ENCODE results near the gene CABP4. TPM values are rescaled to one million over a fixed set of nuclear protein-coding genes. Genes with fewer than 3 reads are reported as not detected.

Gene CABP4
- total and polyA plus RNA-seq, 10 of the 15 experiments (the other 5 are each of a cell fraction or from before 2014, with no cell fraction given): 0.04 to 0.41 (median 0.14) TPM; not detected in 2

DNA sequence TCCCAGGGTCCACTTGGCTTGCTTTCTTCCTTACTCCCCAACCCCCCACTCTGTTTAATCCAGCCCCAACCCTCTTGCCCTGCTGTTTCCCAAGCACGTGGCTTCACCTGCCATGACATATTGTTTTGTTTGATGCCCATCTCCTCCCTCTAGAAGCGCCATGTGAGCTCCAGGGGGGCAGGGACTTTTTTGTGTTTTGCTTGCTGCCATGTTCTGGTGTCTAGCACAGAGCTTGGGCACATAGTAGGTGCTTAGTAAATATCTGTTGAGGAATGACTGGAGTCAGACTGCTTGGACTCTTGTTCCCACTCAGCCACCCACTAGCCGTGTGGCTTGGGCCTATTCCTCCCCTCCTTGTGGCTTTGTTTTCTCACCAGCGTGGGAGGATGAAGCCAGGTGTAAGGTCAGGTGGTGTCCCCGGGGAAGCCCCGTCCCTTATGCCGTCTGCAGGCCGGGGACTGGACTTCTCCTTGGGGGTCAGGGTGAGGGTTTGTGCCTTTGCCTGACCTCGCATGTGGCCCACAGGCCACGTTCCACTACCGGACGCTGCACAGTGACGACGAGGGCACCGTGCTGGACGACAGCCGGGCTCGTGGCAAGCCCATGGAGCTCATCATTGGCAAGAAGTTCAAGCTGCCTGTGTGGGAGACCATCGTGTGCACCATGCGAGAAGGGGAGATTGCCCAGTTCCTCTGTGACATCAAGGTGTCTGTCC, 31.5 kb downstream of the CABP4 start (continued):
- TF ChIP-seq, protein P1, sequence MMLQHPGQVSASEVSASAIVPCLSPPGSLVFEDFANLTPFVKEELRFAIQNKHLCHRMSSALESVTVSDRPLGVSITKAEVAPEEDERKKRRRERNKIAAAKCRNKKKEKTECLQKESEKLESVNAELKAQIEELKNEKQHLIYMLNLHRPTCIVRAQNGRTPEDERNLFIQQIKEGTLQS (IDR thresholded peaks at IDR 0.05; ENCODE audit: borderline replicate concordance, extremely low read depth, low read depth, low read length): no peak
- TF ChIP-seq SMAD1 (IDR thresholded peaks at IDR 0.05; ENCODE audit: low read depth, partially characterized antibody) (peak; percentile 18), HCFC1 (IDR thresholded peaks at IDR 0.05; ENCODE audit: low read length) (no peak), KLF5 (IDR thresholded peaks at IDR 0.05; ENCODE audit: partially characterized antibody) (no peak), POLR2AphosphoS5 (IDR thresholded peaks at IDR 0.05; ENCODE audit: low read length) (peak; percentile 36; the same call in 1 of the 2 replicates), SREBF2 (IDR thresholded peaks at IDR 0.05; ENCODE audit: low read length) (no peak), GABPA (IDR thresholded peaks at IDR 0.05; ENCODE audit: low read depth) (no peak), NFYB (IDR thresholded peaks at IDR 0.05; ENCODE audit: insufficient read depth, low read depth, low read length) (no peak), TBL1XR1 (IDR thresholded peaks at IDR 0.05; ENCODE audit: low read depth, low read length) (peak; percentile 90; the same call in 1 of the 2 replicates), NFIC (IDR thresholded peaks at IDR 0.05; ENCODE audit: low read depth, low read length) (no peak), SUZ12 (IDR thresholded peaks at IDR 0.05; ENCODE audit: unreplicated experiment) (no peak), GATAD2B (conservative IDR thresholded peaks at IDR 0.05; ENCODE audit: low read depth) (peak; percentile 97), IKZF2 (IDR thresholded peaks at IDR 0.05) (peak; percentile 97 to 98), MXI1 (IDR thresholded peaks at IDR 0.05; ENCODE audit: low read depth, low read length) (peak; percentile 86), DPF2 (IDR thresholded peaks at IDR 0.05) (peak; percentile 100), CREM (IDR thresholded peaks at IDR 0.05; ENCODE audit: low read depth) (peak; percentile 86)
- TF ChIP-seq, protein P2, sequence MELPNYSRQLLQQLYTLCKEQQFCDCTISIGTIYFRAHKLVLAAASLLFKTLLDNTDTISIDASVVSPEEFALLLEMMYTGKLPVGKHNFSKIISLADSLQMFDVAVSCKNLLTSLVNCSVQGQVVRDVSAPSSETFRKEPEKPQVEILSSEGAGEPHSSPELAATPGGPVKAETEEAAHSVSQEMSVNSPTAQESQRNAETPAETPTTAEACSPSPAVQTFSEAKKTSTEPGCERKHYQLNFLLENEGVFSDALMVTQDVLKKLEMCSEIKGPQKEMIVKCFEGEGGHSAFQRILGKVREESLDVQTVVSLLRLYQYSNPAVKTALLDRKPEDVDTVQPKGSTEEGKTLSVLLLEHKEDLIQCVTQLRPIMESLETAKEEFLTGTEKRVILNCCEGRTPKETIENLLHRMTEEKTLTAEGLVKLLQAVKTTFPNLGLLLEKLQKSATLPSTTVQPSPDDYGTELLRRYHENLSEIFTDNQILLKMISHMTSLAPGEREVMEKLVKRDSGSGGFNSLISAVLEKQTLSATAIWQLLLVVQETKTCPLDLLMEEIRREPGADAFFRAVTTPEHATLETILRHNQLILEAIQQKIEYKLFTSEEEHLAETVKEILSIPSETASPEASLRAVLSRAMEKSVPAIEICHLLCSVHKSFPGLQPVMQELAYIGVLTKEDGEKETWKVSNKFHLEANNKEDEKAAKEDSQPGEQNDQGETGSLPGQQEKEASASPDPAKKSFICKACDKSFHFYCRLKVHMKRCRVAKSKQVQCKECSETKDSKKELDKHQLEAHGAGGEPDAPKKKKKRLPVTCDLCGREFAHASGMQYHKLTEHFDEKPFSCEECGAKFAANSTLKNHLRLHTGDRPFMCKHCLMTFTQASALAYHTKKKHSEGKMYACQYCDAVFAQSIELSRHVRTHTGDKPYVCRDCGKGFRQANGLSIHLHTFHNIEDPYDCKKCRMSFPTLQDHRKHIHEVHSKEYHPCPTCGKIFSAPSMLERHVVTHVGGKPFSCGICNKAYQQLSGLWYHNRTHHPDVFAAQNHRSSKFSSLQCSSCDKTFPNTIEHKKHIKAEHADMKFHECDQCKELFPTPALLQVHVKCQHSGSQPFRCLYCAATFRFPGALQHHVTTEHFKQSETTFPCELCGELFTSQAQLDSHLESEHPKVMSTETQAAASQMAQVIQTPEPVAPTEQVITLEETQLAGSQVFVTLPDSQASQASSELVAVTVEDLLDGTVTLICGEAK (IDR thresholded peaks at IDR 0.05; ENCODE audit: borderline replicate concordance): no peak
- TF ChIP-seq, protein P3, sequence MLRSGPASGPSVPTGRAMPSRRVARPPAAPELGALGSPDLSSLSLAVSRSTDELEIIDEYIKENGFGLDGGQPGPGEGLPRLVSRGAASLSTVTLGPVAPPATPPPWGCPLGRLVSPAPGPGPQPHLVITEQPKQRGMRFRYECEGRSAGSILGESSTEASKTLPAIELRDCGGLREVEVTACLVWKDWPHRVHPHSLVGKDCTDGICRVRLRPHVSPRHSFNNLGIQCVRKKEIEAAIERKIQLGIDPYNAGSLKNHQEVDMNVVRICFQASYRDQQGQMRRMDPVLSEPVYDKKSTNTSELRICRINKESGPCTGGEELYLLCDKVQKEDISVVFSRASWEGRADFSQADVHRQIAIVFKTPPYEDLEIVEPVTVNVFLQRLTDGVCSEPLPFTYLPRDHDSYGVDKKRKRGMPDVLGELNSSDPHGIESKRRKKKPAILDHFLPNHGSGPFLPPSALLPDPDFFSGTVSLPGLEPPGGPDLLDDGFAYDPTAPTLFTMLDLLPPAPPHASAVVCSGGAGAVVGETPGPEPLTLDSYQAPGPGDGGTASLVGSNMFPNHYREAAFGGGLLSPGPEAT (IDR thresholded peaks at IDR 0.05; ENCODE audit: low read depth): peak; percentile 94
- TF ChIP-seq, protein P4, sequence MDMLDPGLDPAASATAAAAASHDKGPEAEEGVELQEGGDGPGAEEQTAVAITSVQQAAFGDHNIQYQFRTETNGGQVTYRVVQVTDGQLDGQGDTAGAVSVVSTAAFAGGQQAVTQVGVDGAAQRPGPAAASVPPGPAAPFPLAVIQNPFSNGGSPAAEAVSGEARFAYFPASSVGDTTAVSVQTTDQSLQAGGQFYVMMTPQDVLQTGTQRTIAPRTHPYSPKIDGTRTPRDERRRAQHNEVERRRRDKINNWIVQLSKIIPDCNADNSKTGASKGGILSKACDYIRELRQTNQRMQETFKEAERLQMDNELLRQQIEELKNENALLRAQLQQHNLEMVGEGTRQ (IDR thresholded peaks at IDR 0.05; ENCODE audit: borderline replicate concordance, low read depth, low read length): peak; percentile 61
- TF ChIP-seq, protein P5, sequence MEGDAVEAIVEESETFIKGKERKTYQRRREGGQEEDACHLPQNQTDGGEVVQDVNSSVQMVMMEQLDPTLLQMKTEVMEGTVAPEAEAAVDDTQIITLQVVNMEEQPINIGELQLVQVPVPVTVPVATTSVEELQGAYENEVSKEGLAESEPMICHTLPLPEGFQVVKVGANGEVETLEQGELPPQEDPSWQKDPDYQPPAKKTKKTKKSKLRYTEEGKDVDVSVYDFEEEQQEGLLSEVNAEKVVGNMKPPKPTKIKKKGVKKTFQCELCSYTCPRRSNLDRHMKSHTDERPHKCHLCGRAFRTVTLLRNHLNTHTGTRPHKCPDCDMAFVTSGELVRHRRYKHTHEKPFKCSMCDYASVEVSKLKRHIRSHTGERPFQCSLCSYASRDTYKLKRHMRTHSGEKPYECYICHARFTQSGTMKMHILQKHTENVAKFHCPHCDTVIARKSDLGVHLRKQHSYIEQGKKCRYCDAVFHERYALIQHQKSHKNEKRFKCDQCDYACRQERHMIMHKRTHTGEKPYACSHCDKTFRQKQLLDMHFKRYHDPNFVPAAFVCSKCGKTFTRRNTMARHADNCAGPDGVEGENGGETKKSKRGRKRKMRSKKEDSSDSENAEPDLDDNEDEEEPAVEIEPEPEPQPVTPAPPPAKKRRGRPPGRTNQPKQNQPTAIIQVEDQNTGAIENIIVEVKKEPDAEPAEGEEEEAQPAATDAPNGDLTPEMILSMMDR (IDR thresholded peaks at IDR 0.05 in 2 of 3, conservative IDR thresholded peaks at IDR 0.05 in 1 of 3; ENCODE audit: control insufficient read depth in 2 of 3, extremely low read depth in 1 of 3, insufficient read depth in 1 of 3, low read depth in 3 of 3, low read length in 3 of 3): no peak

Data from GM12878 (cell line).